Measurements from ENCODE around the gene GPC4.
"Not testable (repeated sequence)": the region's sequence is repeated elsewhere in the genome, so short reads cannot be mapped to it uniquely, and the experiment has no call there.

GPC4 gene

GRCh38 chrX:133323431-133323830 lies 91.9 kb downstream of the GPC4 start:
- Histone ChIP-seq H3K4me1 (peaks cover 0 to 44% (median 3%) of the 10 kb centered on the region in 4 donors), H3K27me3 (no peaks in the 10 kb centered on the region), H3K36me3 (no peaks in the 10 kb centered on the region), H3K27ac (no peak overlapping the region), H3K4me3 (no peak overlapping the region), H3K9me3 (no peaks in the 10 kb centered on the region)
- intact Hi-C loops (cut with DNase I; ENCODE audit: low total_unique reads) = no loop called here
- TF ChIP-seq CTCF (IDR thresholded peaks at IDR 0.05) = no peak
- no peak for DNase-seq

GRCh38 chrX:133322269-133322668 lies 93.0 kb downstream of the GPC4 start:
- DNase-seq; H3K27me3 ChIP-seq; intact Hi-C loops (cut with DNase I; ENCODE audit: low total_unique reads); H3K27ac ChIP-seq; H3K9me3 ChIP-seq; H3K4me3 ChIP-seq; H3K36me3 ChIP-seq: not testable (repeated sequence)
- H3K4me1 ChIP-seq = peaks cover 0 to 34% (median 0%) of the 10 kb centered on the region in 4 donors

- Histone ChIP-seq H3K9me3 (no peaks in the 10 kb centered on the region), H3K36me3 (no peaks in the 10 kb centered on the region), H3K4me3 (no peak overlapping the region), H3K4me1 (peaks cover 0 to 26% (median 0%) of the 10 kb centered on the region in 4 donors), H3K27ac (no peak overlapping the region), H3K27me3 (no peaks in the 10 kb centered on the region)
- intact Hi-C loops (cut with DNase I; ENCODE audit: low total_unique reads) = no loop called here
- DNase-seq = no peak
- no peak for TF ChIP-seq CTCF (IDR thresholded peaks at IDR 0.05)
Observed at GRCh38 chrX:133321451-133321850, 93.8 kb downstream of the GPC4 start.

GRCh38 chrX:133314281-133314680 lies 101.0 kb downstream of the GPC4 start:
- DNase-seq = no peak
- Histone ChIP-seq H3K27me3 (no peaks in the 10 kb centered on the region), H3K4me3 (no peak overlapping the region), H3K4me1 (peaks cover 0 to 21% (median 1%) of the 10 kb centered on the region in 4 donors), H3K27ac (peak overlapping the region in 1 of 2 donors; percentile 50), H3K36me3 (no peaks in the 10 kb centered on the region), H3K9me3 (no peaks in the 10 kb centered on the region)
- intact Hi-C loops (cut with DNase I; ENCODE audit: low total_unique reads) = no loop called here
- no peak for TF ChIP-seq CTCF (IDR thresholded peaks at IDR 0.05)

- Histone ChIP-seq H3K36me3 (peaks cover 0 to 6% (median 2%) of the 10 kb centered on the region in 3 donors), H3K27ac (peak overlapping the region in 1 of 2 donors; percentile 28), H3K9me3 (no peaks in the 10 kb centered on the region), H3K4me3 (no peak overlapping the region), H3K4me1 (peaks cover 0 to 32% (median 0%) of the 10 kb centered on the region in 4 donors), H3K27me3 (no peaks in the 10 kb centered on the region)
- DNase-seq = no peak
- no peak for TF ChIP-seq CTCF (IDR thresholded peaks at IDR 0.05)
- intact Hi-C loops (cut with DNase I; ENCODE audit: low total_unique reads) = no loop called here
Observed at GRCh38 chrX:133308499-133308897, 106.8 kb downstream of the GPC4 start.

GRCh38 chrX:133307637-133308498 lies 107.4 kb downstream of the GPC4 start:
- Histone ChIP-seq H3K36me3 (peaks cover under 1 to 12% (median 8%) of the 10 kb centered on the region in 3 donors), H3K27ac (peak overlapping the region in 1 of 2 donors; percentile 28), H3K4me3 (no peak overlapping the region), H3K9me3 (no peaks in the 10 kb centered on the region), H3K4me1 (peaks cover 0 to 28% (median 0%) of the 10 kb centered on the region in 4 donors), H3K27me3 (no peaks in the 10 kb centered on the region)
- peak in 1 of 2 donors; percentile 20 for DNase-seq
- intact Hi-C loops (cut with DNase I; ENCODE audit: low total_unique reads) = no loop called here
- no peak for TF ChIP-seq CTCF (IDR thresholded peaks at IDR 0.05)
